ENCODE results near the gene SEL1L2.
"Not testable (repeated sequence)": the region's sequence is repeated elsewhere in the genome, so short reads cannot be mapped to it uniquely, and the experiment has no call there.

The SEL1L2 gene, protein sequence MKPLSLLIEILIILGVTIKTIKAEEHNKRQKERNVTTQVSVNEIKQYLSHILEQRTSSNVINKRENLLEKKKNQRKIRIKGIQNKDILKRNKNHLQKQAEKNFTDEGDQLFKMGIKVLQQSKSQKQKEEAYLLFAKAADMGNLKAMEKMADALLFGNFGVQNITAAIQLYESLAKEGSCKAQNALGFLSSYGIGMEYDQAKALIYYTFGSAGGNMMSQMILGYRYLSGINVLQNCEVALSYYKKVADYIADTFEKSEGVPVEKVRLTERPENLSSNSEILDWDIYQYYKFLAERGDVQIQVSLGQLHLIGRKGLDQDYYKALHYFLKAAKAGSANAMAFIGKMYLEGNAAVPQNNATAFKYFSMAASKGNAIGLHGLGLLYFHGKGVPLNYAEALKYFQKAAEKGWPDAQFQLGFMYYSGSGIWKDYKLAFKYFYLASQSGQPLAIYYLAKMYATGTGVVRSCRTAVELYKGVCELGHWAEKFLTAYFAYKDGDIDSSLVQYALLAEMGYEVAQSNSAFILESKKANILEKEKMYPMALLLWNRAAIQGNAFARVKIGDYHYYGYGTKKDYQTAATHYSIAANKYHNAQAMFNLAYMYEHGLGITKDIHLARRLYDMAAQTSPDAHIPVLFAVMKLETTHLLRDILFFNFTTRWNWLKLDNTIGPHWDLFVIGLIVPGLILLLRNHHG

DNA sequence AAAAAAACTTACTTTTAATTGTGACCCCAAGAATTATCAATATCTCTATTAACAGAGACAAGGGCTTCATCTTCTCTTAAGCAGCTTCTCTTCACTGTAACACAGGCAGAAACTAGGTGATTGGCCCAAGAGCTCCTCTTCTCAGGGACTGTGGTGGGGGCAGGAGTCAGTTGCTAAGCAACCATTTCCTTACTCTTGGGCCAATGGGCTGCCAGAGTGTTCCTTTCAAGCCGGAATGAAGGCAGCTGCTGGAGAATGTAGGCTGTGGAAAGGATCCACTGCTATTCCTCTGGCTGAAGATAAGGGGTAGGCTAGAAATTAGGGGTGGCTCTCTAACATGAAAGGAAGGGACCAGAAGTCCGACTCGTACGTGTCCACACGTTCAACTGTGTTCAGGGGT, at the start of gene SEL1L2:
SEL1L2 (minus strand) TSS at position 150 of the 400 bp plus-strand sequence; CDS start at position 70, 80 bp downstream.
- Mint-ChIP-seq H3K4me3 (no peak within 1 kb of the TSS), H3K27ac (no peak within 1 kb of the TSS), H3K9me3 (ENCODE audit: low read depth) (peaks cover 20% of the 10 kb centered on the region), H3K4me1 (ENCODE audit: low read depth) (no peaks in the 10 kb centered on the region), H3K36me3 (peaks cover 2% of the 10 kb centered on the region), H3K27me3 (peaks cover 3% of the 10 kb centered on the region)

GRCh38 chr20:14036567-14036966, 46.2 kb upstream of the SEL1L2 start:
- Mint-ChIP-seq H3K9me3 (ENCODE audit: low read depth) (no peaks in the 10 kb centered on the region), H3K4me3 (no peak overlapping the region), H3K27me3 (no peaks in the 10 kb centered on the region), H3K4me1 (ENCODE audit: low read depth) (no peaks in the 10 kb centered on the region), H3K36me3 (no peaks in the 10 kb centered on the region), H3K27ac (no peak overlapping the region)

GRCh38 chr20:14033310-14033709, 42.9 kb upstream of the SEL1L2 start:
- Mint-ChIP-seq H3K4me1 (ENCODE audit: low read depth) (no peaks in the 10 kb centered on the region), H3K4me3 (no peak overlapping the region), H3K9me3 (ENCODE audit: low read depth) (no peaks in the 10 kb centered on the region), H3K27ac (no peak overlapping the region), H3K27me3 (no peaks in the 10 kb centered on the region), H3K36me3 (no peaks in the 10 kb centered on the region)

GRCh38 chr20:14030991-14031390, 40.6 kb upstream of the SEL1L2 start:
- no peaks in the 10 kb centered on the region for H3K9me3 Mint-ChIP-seq (ENCODE audit: low read depth)
- H3K27me3 Mint-ChIP-seq: no peaks in the 10 kb centered on the region
- no peak overlapping the region for H3K27ac Mint-ChIP-seq
- H3K4me3 Mint-ChIP-seq: no peak overlapping the region
- no peaks in the 10 kb centered on the region for H3K4me1 Mint-ChIP-seq (ENCODE audit: low read depth)
- H3K36me3 Mint-ChIP-seq: no peaks in the 10 kb centered on the region

DNA sequence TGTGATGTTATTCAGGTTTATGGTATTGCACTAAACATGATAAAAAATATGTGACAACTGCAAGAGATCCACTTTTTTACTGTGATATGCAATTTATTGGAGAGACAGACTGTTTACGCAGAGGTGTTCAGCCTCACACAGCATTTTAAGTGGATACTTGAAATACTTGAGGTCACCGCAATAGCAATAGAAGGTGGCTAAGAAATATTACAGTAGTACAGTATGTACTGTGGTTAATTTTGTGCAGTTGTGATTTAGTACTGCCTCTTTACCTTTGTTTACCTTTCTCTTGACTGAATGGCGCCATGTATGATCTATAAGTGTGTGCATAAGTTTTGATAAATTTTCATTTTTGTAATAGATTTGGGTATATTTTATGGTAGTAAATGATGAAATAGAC, 22.3 kb upstream of the SEL1L2 start:
- no peak overlapping the region for H3K27ac Mint-ChIP-seq
- H3K9me3 Mint-ChIP-seq (ENCODE audit: low read depth): peaks cover 17% of the 10 kb centered on the region
- no peaks in the 10 kb centered on the region for H3K27me3 Mint-ChIP-seq
- H3K36me3 Mint-ChIP-seq: peaks cover 2% of the 10 kb centered on the region
- no peak overlapping the region for H3K4me3 Mint-ChIP-seq
- H3K4me1 Mint-ChIP-seq (ENCODE audit: low read depth): no peaks in the 10 kb centered on the region

GRCh38 chr20:14009208-14009607, 18.8 kb upstream of the SEL1L2 start:
- H3K4me3 Mint-ChIP-seq: no peak overlapping the region
- H3K27ac Mint-ChIP-seq: no peak overlapping the region
- no peaks in the 10 kb centered on the region for H3K27me3 Mint-ChIP-seq
- no peaks in the 10 kb centered on the region for H3K4me1 Mint-ChIP-seq (ENCODE audit: low read depth)
- peaks cover 3% of the 10 kb centered on the region for H3K9me3 Mint-ChIP-seq (ENCODE audit: low read depth)
- no peaks in the 10 kb centered on the region for H3K36me3 Mint-ChIP-seq

GRCh38 chr20:14005996-14006395, 15.6 kb upstream of the SEL1L2 start:
- peaks cover 1% of the 10 kb centered on the region for H3K27me3 Mint-ChIP-seq
- no peak overlapping the region for H3K27ac Mint-ChIP-seq
- no peak overlapping the region for H3K4me3 Mint-ChIP-seq
- no peaks in the 10 kb centered on the region for H3K4me1 Mint-ChIP-seq (ENCODE audit: low read depth)
- no peaks in the 10 kb centered on the region for H3K9me3 Mint-ChIP-seq (ENCODE audit: low read depth)
- no peaks in the 10 kb centered on the region for H3K36me3 Mint-ChIP-seq

GRCh38 chr20:14000917-14001316, 10.5 kb upstream of the SEL1L2 start:
- Mint-ChIP-seq H3K27ac (no peak overlapping the region), H3K36me3 (peaks cover 2% of the 10 kb centered on the region), H3K9me3 (ENCODE audit: low read depth) (no peaks in the 10 kb centered on the region), H3K27me3 (peaks cover 15% of the 10 kb centered on the region), H3K4me3 (no peak overlapping the region), H3K4me1 (ENCODE audit: low read depth) (peaks cover 6% of the 10 kb centered on the region)

GRCh38 chr20:13996265-13996664, 5.9 kb upstream of the SEL1L2 start:
- H3K4me1 Mint-ChIP-seq (ENCODE audit: low read depth): peaks cover 6% of the 10 kb centered on the region
- peaks cover 15% of the 10 kb centered on the region for H3K9me3 Mint-ChIP-seq (ENCODE audit: low read depth)
- H3K4me3 Mint-ChIP-seq: peak overlapping the region; percentile 77
- H3K27ac Mint-ChIP-seq: no peak overlapping the region
- H3K27me3 Mint-ChIP-seq: peaks cover 17% of the 10 kb centered on the region
- H3K36me3 Mint-ChIP-seq: peaks cover 4% of the 10 kb centered on the region

DNA sequence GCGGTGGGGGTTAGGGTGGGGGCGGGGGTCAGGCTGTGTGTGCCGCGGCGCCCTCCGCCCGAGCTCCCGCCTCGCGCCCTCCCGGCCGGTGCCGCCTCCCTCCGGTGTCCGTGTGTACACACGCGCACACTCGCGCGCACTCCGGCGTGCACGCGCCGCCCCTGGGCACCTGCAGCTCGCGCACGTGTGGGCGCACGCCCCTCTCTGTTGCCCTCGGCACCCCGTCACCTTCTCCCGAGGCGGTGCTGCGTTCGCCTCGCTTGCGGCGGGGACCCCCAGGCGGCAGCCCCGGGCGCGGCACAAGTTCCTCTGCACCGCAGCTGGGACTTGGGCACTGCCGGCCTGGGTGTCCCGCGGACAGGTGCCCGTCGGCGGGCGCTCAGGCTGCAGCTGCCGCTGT, 5.4 kb upstream of the SEL1L2 start:
- Mint-ChIP-seq H3K4me1 (ENCODE audit: low read depth) (peaks cover 6% of the 10 kb centered on the region), H3K36me3 (peaks cover 4% of the 10 kb centered on the region), H3K9me3 (ENCODE audit: low read depth) (peaks cover 16% of the 10 kb centered on the region), H3K27ac (no peak overlapping the region), H3K4me3 (peak overlapping the region; percentile 77), H3K27me3 (peaks cover 17% of the 10 kb centered on the region)

- Mint-ChIP-seq H3K9me3 (ENCODE audit: low read depth) (peaks cover 20% of the 10 kb centered on the region), H3K27ac (no peak within 1 kb of the TSS), H3K27me3 (peaks cover 17% of the 10 kb centered on the region), H3K36me3 (peaks cover 4% of the 10 kb centered on the region), H3K4me1 (ENCODE audit: low read depth) (peaks cover 6% of the 10 kb centered on the region), H3K4me3 (peak within 1 kb of the TSS; percentile 77)
Observed at GRCh38 chr20:13995086-13995665, 4.8 kb upstream of the SEL1L2 start, which contains the start of gene MACROD2. MACROD2 (plus strand) TSS chr20:13995516.

GRCh38 chr20:13991955-13992354, 1.5 kb upstream of the SEL1L2 start:
- H3K36me3 Mint-ChIP-seq; H3K4me3 Mint-ChIP-seq; H3K27ac Mint-ChIP-seq; H3K4me1 Mint-ChIP-seq (ENCODE audit: low read depth): not testable (repeated sequence)
- peaks cover 20% of the 10 kb centered on the region for H3K9me3 Mint-ChIP-seq (ENCODE audit: low read depth)
- peaks cover 11% of the 10 kb centered on the region for H3K27me3 Mint-ChIP-seq

DNA sequence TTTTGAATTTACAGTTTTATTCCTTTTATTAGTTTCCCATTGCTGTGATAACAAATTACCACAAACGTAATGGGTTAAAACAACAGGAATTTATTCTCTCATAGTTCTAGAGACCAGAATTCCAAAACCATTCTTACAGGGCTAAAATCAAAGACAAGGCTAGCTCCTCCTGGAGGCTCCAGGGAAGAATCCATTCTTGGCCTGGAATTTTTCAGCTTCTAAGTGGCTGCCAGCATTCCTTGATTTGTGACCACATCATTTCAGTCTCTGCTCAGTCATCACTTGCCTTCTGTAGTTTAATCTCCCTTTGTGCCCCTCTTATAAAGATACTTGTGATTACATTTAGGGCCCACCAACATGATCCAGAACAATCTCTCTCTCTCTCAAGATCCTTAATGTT, 897 bp upstream of the SEL1L2 start:
- H3K4me3 Mint-ChIP-seq: no peak overlapping the region
- peaks cover 3% of the 10 kb centered on the region for H3K4me1 Mint-ChIP-seq (ENCODE audit: low read depth)
- H3K9me3 Mint-ChIP-seq (ENCODE audit: low read depth): peaks cover 20% of the 10 kb centered on the region
- H3K27ac Mint-ChIP-seq: no peak overlapping the region
- H3K27me3 Mint-ChIP-seq: peaks cover 5% of the 10 kb centered on the region
- peaks cover 4% of the 10 kb centered on the region for H3K36me3 Mint-ChIP-seq

DNA sequence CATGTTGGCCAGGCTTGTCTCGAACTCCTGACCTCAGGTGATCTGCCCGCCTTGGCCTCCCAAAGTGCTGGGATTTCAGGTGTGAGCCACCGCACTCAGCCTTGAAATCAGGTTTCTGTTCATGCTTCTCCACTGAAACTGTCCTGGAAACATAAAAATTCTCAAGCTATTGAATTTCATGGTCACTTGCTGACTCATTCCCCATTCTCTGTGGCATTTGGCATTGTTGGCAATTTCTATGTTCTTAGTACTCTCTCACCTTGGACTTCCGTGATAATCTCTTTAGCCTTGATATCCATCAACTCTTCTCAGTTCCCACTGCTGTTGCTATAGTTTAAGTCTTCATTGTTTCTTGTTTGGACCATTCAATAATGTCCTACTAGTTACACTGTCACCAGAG, 6.2 kb downstream of the SEL1L2 start:
- no peak overlapping the region for H3K27ac Mint-ChIP-seq
- H3K4me3 Mint-ChIP-seq: no peak overlapping the region
- H3K9me3 Mint-ChIP-seq (ENCODE audit: low read depth): no peaks in the 10 kb centered on the region
- no peaks in the 10 kb centered on the region for H3K4me1 Mint-ChIP-seq (ENCODE audit: low read depth)
- H3K36me3 Mint-ChIP-seq: no peaks in the 10 kb centered on the region
- no peaks in the 10 kb centered on the region for H3K27me3 Mint-ChIP-seq

GRCh38 chr20:13960525-13960924, 29.9 kb downstream of the SEL1L2 start:
- no peak overlapping the region for H3K27ac Mint-ChIP-seq
- no peak overlapping the region for H3K4me3 Mint-ChIP-seq
- no peaks in the 10 kb centered on the region for H3K36me3 Mint-ChIP-seq
- no peaks in the 10 kb centered on the region for H3K4me1 Mint-ChIP-seq (ENCODE audit: low read depth)
- peaks cover 3% of the 10 kb centered on the region for H3K27me3 Mint-ChIP-seq
- H3K9me3 Mint-ChIP-seq (ENCODE audit: low read depth): no peaks in the 10 kb centered on the region

All from activated naive CD8-positive, alpha-beta T cell (primary cell).